LNCaP clone FGC (cell line): ENCODE results near the gene AKNA.
"Not testable (repeated sequence)": the region's sequence is repeated elsewhere in the genome, so short reads cannot be mapped to it uniquely, and the experiment has no call there.

ENCODE experiments used
- DNase-seq: peaks from one replicate; pipeline ENCODE4 v3.0.0-alpha.2; 2011; ENCODE audit warnings: low read depth
- H3K4me3 ChIP-seq: 2 replicates; pipeline ENCODE4 v1.5.1; 2011; ENCODE audit warnings: mild to moderate bottlenecking, low read depth, low read length, control low read depth
- CTCF ChIP-seq: IDR thresholded peaks from 2 replicates; pipeline ENCODE4 v1.5.1; 2012; ENCODE audit warnings: mild to moderate bottlenecking; ENCODE audit not compliant: control insufficient read depth, insufficient read depth; ENCODE audit errors: extremely low read depth

The AKNA gene

GRCh38 chr9:114335745-114336144, 52.0 kb downstream of the AKNA start:
- H3K4me3 ChIP-seq = no peak overlapping the region
- DNase-seq = no peak
- TF ChIP-seq CTCF = no peak

- no peak for TF ChIP-seq CTCF
Observed at GRCh38 chr9:114334490-114334889, 53.3 kb downstream of the AKNA start.

DNA sequence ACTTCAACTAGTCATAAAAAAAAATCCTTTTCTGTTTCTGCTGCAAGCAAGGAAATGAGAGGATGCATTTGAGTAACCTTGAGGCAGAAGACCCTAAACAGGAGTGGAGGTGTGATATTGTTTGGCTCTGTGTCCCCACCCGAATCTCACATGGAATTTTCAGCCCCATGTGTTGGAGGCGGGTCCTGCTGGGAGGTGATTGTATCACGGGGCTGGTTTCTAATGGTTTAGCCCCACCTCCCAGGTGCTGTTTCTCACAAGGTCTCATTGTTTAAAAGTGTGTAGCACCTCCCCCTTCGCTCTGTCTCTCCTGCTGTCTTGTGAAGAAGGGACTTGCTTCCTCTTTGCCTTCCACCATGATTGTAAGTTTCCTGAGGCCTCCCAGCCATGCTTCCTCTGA, 54.1 kb downstream of the AKNA start:
- H3K4me3 ChIP-seq, DNase-seq: not testable (repeated sequence)

More at GRCh38 chr9:114334490-114334889, 53.3 kb downstream of the AKNA start:
- DNase-seq = no peak
- H3K4me3 ChIP-seq = no peak overlapping the region

DNA sequence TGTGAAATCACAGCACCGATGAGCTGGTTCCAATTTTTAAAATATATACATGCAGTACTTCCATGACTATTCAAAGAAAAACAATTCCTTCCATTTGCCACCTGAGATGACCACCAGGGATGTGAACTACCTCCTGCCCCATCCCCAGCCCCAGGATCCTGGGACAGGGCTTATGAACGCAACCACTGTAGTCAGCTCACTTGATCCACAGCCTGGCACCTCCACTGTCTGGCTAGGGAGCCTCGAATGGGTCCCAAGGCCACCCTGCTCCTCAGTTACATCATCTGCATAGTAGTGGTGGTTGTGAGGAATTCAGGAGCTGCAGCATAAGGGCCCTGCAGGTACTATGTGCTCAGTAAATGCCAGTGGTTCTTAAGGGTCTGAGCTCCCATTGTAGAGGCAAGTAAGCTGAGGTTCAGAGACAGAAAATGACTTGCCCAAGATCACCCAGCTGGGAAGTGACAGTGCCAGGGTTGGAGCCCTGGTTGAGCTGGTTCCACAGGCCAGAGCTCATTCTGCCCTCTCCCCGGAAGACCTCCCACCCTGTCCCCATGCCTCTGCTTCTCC, 55.2 kb downstream of the AKNA start:
- H3K4me3 ChIP-seq, DNase-seq: not testable (repeated sequence)

DNA sequence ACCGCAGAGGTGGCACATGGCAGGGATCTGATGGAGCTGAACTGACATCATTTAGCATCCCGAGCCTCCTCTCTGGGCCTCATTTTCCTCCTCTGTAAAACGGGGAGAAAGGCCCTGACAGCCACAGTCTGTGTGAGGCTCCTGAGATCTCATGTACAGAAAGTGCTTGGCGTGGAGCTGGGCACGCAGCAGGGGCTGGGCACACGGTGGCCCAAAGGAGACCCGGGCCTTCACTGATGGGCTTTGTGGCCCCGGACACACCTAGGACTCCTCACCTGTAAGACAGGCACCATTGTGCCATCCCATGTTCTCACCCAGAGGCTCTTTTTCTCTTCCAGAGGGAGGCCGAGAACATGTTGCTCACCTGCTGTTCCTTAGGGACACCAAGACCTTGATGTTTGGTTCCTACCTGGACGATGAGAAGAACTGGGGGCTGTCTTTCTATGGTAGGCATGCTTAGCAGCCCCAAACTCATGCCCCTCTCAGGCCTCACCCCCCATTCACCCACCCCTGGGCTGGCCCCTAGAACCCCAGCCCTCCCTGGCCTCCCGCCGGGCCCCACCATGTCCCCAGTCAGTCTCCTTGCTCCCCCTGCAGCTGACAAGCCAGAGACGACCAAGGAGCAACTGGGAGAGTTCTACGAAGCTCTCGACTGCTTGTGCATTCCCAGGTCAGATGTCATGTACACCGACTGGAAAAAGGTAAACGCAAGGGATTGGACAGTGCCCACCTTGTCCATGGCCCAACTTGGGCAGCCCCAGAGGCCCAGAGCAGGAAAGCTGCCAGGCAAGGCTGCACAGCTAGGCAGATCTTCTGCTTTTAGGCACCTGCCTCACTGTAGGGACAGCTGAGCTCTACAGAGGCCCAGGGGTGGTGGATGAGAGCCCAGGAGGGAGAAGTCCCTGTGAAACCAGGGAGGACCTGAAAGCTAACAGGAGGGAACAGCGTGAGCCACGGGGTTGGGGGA, 56.3 kb downstream of the AKNA start:
- H3K4me3 ChIP-seq, DNase-seq: not testable (repeated sequence)

GRCh38 chr9:114330636-114331035, 57.1 kb downstream of the AKNA start:
- no peak for DNase-seq
- no peak for TF ChIP-seq CTCF

DNA sequence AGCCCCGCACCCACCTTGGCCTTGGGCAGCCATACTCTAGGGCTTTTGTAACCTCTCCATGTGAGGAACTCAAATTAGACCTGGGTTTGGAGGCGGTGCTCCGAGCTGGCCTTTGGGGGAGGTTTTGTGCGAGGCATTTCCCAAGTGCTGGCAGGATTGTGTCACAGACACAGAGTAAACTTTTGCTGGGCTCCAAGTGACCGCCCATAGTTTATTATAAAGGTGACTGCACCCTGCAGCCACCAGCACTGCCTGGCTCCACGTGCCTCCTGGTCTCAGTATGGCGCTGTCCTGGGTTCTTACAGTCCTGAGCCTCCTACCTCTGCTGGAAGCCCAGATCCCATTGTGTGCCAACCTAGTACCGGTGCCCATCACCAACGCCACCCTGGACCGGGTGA, 58.2 kb downstream of the AKNA start, which contains the start of gene ORM2:
Gene ORM2 (plus strand): TSS at position 245 of the 398 bp plus-strand sequence. CDS start 36 bp downstream, at position 281.
- DNase-seq, H3K4me3 ChIP-seq: not testable (repeated sequence)

More at GRCh38 chr9:114330636-114331035, 57.1 kb downstream of the AKNA start:
- H3K4me3 ChIP-seq = no peak overlapping the region

GRCh38 chr9:114328937-114329624, 58.7 kb downstream of the AKNA start:
- not testable (repeated sequence) for DNase-seq, H3K4me3 ChIP-seq

GRCh38 chr9:114328357-114328820, 59.4 kb downstream of the AKNA start:
- H3K4me3 ChIP-seq, DNase-seq: not testable (repeated sequence)

GRCh38 chr9:114327749-114328148, 60.0 kb downstream of the AKNA start:
- DNase-seq = no peak
- no peak for TF ChIP-seq CTCF
- H3K4me3 ChIP-seq = no peak overlapping the region

- not testable (repeated sequence) for H3K4me3 ChIP-seq, DNase-seq
Observed at GRCh38 chr9:114325684-114326254, 62.0 kb downstream of the AKNA start.

DNA sequence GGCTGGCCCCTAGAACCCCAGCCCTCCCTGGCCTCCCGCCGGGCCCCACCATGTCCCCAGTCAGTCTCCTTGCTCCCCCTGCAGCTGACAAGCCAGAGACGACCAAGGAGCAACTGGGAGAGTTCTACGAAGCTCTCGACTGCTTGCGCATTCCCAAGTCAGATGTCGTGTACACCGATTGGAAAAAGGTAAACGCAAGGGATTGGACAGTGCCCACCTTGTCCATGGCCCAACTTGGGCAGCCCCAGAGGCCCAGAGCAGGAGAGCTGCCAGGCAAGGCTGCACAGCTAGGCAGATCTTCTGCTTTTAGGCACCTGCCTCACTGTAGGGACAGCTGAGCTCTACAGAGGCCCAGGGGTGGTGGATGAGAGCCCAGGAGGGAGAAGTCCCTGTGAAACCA, 62.8 kb downstream of the AKNA start:
- DNase-seq, H3K4me3 ChIP-seq: not testable (repeated sequence)
